ENCODE data around the gene TMEM163. TPM values are rescaled to one million over a fixed set of nuclear protein-coding genes. Genes with fewer than 3 reads are reported as not detected.

The TMEM163 gene
- total and polyA plus RNA-seq, 2 donors (not counting 3 experiments of a cell fraction or from before 2014, with no cell fraction given): 1.0 to 2.8 TPM

GRCh38 chr2:134489732-134490384 lies 228.9 kb downstream of the TMEM163 start:
- H3K4me3 ChIP-seq (replicated peaks in 1 of 3; ENCODE audit: insufficient read depth in 1 of 3, low read depth in 1 of 3, low read length in 3 of 3): no peak overlapping the region
- H3K27ac ChIP-seq (ENCODE audit: insufficient read depth, low read depth, low read length): no peak overlapping the region
- no peaks in the 10 kb centered on the region for H3K9me3 ChIP-seq (replicated peaks; ENCODE audit: control insufficient read depth, insufficient read depth, low read length)
- ChIA-PET CTCF (interaction anchor here (1.2 kb wide), 1 partner anchor 39 kb away, joined by 3 read pairs; no protein-coding TSS in a partner anchor), POLR2A (no interaction called here)
- no peaks in the 10 kb centered on the region for H3K9me1 ChIP-seq (replicated peaks; ENCODE audit: control insufficient read depth, extremely low read depth, insufficient read depth, low read length)
- no peak for TF ChIP-seq CTCF (IDR thresholded peaks at IDR 0.05; ENCODE audit: extremely low read depth in 1 of 2, insufficient read depth in 1 of 2, low read depth in 1 of 2, low read length in 2 of 2)
- no peaks in the 10 kb centered on the region for H3K4me1 ChIP-seq (ENCODE audit: control insufficient read depth, extremely low read depth, insufficient read depth, low read length)
- FAIRE-seq (no peak), DNase-seq (ENCODE audit: low read depth, low spot score) (no peak)
- no peak overlapping the region for H2AFZ ChIP-seq (ENCODE audit: low read depth, low read length)
- intact Hi-C loops (cut with micrococcal nuclease) (no loop called here), dilution Hi-C loops (cut with MboI; ENCODE audit: extremely low pct_ligation_motif_present, low sequenced_read_pairs) (no loop called here)
- H3K4me2 ChIP-seq (ENCODE audit: insufficient read depth, low read length): no peak overlapping the region
- H3K27me3 ChIP-seq (ENCODE audit: control insufficient read depth in 2 of 2, insufficient read depth in 2 of 2, low read length in 2 of 2): peaks cover 0 to 7% of the 10 kb centered on the region in 2 experiments
- H3K79me2 ChIP-seq (ENCODE audit: control insufficient read depth, insufficient read depth, low read length): no peaks in the 10 kb centered on the region
- no peaks in the 10 kb centered on the region for H3K36me3 ChIP-seq (ENCODE audit: control insufficient read depth in 2 of 2, extremely low read depth in 1 of 2, insufficient read depth in 2 of 2, low read length in 2 of 2)
- H4K20me1 ChIP-seq (replicated peaks; ENCODE audit: control insufficient read depth, extremely low read depth, insufficient read depth, low read length): no peaks in the 10 kb centered on the region
- no TSS peak for BruUV-seq (replicated peaks)
- no peak overlapping the region for H3K9ac ChIP-seq (replicated peaks; ENCODE audit: extremely low read depth, insufficient read depth, low read length)

- intact Hi-C loops (cut with micrococcal nuclease) (no loop called here), dilution Hi-C loops (cut with MboI; ENCODE audit: extremely low pct_ligation_motif_present, low sequenced_read_pairs) (no loop called here)
- Histone ChIP-seq H3K9me1 (replicated peaks; ENCODE audit: control insufficient read depth, extremely low read depth, insufficient read depth, low read length) (no peaks in the 10 kb centered on the region), H4K20me1 (replicated peaks; ENCODE audit: control insufficient read depth, extremely low read depth, insufficient read depth, low read length) (no peaks in the 10 kb centered on the region), H2AFZ (ENCODE audit: low read depth, low read length) (no peak overlapping the region), H3K9me3 (replicated peaks; ENCODE audit: control insufficient read depth, insufficient read depth, low read length) (no peaks in the 10 kb centered on the region), H3K27ac (ENCODE audit: insufficient read depth, low read depth, low read length) (no peak overlapping the region), H3K9ac (replicated peaks; ENCODE audit: extremely low read depth, insufficient read depth, low read length) (no peak overlapping the region), H3K27me3 (ENCODE audit: control insufficient read depth in 2 of 2, insufficient read depth in 2 of 2, low read length in 2 of 2) (peaks cover 0 to 3% of the 10 kb centered on the region in 2 experiments), H3K4me3 (replicated peaks in 1 of 3; ENCODE audit: insufficient read depth in 1 of 3, low read depth in 1 of 3, low read length in 3 of 3) (no peak overlapping the region), H3K4me1 (ENCODE audit: control insufficient read depth, extremely low read depth, insufficient read depth, low read length) (no peaks in the 10 kb centered on the region), H3K36me3 (ENCODE audit: control insufficient read depth in 2 of 2, extremely low read depth in 1 of 2, insufficient read depth in 2 of 2, low read length in 2 of 2) (no peaks in the 10 kb centered on the region), H3K79me2 (ENCODE audit: control insufficient read depth, insufficient read depth, low read length) (no peaks in the 10 kb centered on the region), H3K4me2 (ENCODE audit: insufficient read depth, low read length) (no peak overlapping the region)
- FAIRE-seq (no peak), DNase-seq (ENCODE audit: low read depth, low spot score) (no peak)
- no TSS peak for BruUV-seq (replicated peaks)
- TF ChIP-seq MYC (IDR thresholded peaks at IDR 0.05; ENCODE audit: low read depth, low read length): no peak
- no peak for TF ChIP-seq JUN (IDR thresholded peaks at IDR 0.05; ENCODE audit: borderline replicate concordance, insufficient read depth, insufficient read length, low read depth)
- no peak for TF ChIP-seq POLR2A (IDR thresholded peaks at IDR 0.05; ENCODE audit: low read depth, low read length)
- no peak for TF ChIP-seq MAX (IDR thresholded peaks at IDR 0.05; ENCODE audit: insufficient read depth, insufficient read length)
- TF ChIP-seq FOS (IDR thresholded peaks at IDR 0.05; ENCODE audit: borderline replicate concordance, insufficient read depth, low read length): no peak
- no peak for TF ChIP-seq CTCF (IDR thresholded peaks at IDR 0.05; ENCODE audit: extremely low read depth in 1 of 2, insufficient read depth in 1 of 2, low read depth in 1 of 2, low read length in 2 of 2)
- TF ChIP-seq EZH2 (IDR thresholded peaks at IDR 0.05; ENCODE audit: borderline replicate concordance, low read depth, low read length, severe bottlenecking): no peak
- TF ChIP-seq POLR2AphosphoS5 (IDR thresholded peaks at IDR 0.05; ENCODE audit: insufficient read depth, low read depth, low read length): no peak
- no peak for TF ChIP-seq GATA2 (IDR thresholded peaks at IDR 0.05; ENCODE audit: insufficient read depth, insufficient read length, low read depth, low read length)
- POLR2A ChIA-PET: no interaction called here
- CTCF ChIA-PET: no interaction called here
Measured at GRCh38 chr2:134482766-134483340, 235.9 kb downstream of the TMEM163 start.
